HG02973 (cell line): Measurements from ENCODE around the gene STX8.

Experiments
- ATAC-seq: cut with Tn5 transposase; IDR thresholded peaks from one replicate; pipeline ENCODE4 v1.9.1; 2021; ENCODE audit warnings: moderate library complexity; ENCODE audit not compliant: unreplicated experiment

The STX8 gene

DNA sequence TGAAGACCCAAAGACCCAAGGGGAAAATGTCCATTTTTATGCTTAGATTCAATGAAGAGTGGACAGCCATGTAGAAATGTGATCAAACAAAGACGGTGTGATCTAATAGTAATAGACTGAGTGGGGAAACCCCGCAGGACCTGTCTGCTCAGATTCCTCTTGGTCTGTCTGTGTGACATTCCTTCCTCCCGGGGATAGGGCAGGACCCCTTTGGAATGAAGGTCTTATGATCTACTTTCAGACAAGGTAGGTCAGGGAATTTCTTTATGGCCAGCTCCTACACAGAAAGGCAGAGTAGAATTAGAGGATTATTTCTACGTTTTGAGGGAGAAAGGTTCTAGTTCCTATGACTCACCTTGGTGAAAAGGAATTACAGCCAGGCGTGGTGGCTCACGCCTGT lies 267.6 kb downstream of the STX8 start:
- ATAC-seq, result no peak

DNA sequence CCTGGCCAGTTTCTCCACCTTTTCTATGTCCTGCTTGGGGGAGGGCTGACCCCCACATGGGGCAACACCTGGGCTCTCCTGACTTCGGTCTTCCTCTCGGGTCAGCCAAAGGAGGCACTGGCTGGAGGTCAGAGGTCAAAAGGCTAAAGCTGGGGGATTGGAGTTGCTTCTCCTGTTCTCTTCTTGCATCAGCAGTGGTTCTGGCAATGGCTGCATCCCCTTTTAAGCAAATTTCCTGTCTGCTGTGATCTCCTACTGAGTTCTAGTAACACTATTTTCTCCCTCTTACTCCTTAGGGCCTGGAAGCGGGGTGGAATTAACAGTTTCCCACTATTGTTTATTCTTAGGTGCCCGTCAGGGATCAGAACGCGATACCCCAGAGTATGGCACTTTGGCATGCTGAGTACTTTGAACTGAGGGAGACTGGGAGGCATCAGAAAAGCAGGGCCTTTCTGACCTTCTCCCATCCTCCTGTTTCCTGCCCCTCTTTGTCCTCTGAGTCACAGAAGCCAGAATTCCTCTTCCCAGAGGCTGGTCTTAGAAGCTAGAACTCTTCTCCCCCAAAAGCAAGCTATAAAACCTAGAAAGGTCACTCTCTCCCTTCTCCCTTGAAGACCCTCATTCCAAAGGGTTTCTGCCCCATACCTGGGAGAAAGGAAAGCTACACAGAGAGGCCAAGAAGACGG lies 268.2 kb downstream of the STX8 start:
- ATAC-seq, result no peak

DNA sequence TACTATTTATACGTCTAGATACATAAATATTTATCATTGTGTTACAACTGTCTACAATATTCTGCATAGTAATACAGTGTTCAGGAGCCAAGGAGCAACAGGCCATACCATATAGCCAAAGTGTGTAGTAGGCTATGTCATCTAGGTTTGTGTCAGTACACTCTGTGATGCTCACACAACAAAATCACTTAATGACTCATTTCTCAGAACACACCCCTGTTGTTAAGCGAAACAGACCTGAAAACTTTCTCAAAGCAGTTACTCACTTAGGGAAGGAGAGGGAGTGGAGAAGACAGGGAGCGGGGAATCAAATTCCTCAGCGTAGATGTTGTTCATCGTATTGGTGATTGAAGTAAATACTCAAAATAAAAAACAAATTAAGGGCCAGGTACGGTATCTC lies 269.5 kb downstream of the STX8 start:
- no peak for ATAC-seq

DNA sequence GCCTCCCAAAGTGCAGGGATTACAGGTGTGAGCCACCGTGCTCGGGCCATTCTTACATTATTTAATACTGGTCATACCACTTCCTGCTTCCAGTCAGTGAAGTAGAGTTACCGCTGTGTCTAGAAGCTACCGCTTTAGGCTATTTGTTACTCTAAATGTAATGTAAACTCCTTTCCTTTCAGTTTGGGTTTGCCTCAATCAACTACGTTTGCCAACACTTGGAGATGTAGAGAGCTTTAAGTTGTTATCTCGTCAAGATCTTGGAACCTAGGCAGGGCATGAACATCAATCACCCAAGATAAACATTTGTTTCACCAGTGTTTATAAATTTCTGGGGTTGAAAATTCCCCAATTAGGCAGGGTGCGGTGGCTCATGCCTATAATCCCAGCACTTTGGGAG lies 275.9 kb downstream of the STX8 start:
- ATAC-seq, result no peak

DNA sequence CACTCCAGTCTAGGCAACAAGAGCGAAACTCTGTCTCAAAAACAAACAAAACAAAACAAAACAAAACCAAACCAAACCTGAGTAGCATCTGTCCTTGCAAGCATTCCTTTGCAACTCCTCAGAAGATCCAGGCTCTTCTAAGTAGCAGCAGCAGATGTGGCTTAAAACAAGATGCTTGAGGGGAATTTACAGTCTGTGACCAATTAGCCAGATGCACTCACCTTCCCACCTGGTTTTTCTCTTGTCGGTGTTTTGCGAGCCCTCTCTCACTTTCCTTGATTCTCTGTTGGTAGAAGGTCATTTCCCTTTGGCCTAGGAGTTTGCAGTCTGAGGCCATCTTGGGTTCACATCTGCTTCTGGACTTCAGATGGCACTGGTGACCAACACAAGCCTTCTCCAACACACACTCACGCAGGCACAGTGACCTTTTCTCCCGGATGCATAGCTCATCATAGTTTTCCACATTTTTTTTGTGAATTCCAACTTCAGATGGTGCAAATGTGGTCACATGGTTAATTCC lies 276.8 kb downstream of the STX8 start:
- ATAC-seq, result no peak

DNA sequence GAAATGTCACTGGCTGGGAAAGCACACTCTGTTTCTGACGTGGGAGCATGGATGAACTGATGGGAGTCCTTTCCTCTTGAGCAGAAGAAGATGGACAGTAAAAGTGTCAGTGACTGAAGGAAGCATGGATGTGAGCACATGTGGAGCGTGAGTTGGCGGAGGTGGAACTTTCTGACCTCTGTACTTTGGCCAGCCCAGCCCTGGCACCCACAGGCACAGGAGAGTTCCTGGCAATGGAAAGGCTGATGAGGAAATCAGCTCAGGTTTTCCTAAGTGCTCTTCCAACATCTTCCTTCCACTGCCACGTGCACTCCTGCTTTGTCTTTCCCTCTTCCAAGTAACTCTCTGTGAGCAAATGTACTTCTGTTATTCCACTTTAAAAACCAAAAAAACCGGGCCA lies 277.5 kb downstream of the STX8 start:
- no peak for ATAC-seq

DNA sequence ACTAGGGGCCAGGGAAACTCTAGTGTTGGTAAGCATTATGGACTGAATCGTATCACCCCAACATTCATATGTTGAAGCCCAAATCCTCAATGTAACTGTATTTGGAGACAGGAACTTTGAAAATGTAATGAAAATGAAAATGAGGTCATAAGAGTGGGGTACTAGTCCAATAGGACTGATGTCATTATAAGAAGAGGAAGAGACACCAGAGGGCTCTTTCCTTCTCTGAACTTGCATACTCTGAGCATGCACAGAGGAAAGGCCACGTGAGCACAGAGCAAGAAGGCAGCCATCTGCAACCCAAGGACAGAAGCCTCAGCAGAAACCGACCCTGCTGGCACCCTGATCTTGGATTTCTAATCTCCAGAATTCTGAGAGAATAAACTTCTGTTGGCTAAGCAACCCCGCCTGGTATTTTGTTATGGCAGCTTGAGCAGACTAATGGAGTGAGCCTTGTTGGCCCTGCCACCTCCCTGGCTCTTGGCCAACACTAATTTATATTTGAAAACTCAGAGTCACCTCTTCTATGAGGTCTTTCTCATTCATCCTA lies 280.9 kb downstream of the STX8 start:
- no peak for ATAC-seq

DNA sequence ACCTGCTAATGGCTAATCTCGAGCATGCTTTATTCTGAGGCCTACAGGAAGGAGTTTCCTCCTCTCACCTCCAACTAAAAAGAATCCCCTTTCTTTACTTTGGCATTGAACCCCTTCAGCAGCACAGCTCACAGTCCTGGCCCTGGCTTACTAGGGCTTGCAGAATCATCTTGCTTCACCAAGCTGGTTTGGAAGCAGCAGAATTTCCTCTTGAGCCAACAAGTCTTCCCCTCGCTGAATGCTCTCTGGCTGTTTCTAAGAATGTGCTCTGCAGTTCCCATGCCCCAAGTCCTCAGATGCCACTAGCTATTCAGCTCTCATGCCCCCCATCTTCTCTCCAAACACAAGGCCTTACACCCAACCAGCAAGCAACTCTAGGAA lies 283.1 kb downstream of the STX8 start:
- no peak for ATAC-seq

DNA sequence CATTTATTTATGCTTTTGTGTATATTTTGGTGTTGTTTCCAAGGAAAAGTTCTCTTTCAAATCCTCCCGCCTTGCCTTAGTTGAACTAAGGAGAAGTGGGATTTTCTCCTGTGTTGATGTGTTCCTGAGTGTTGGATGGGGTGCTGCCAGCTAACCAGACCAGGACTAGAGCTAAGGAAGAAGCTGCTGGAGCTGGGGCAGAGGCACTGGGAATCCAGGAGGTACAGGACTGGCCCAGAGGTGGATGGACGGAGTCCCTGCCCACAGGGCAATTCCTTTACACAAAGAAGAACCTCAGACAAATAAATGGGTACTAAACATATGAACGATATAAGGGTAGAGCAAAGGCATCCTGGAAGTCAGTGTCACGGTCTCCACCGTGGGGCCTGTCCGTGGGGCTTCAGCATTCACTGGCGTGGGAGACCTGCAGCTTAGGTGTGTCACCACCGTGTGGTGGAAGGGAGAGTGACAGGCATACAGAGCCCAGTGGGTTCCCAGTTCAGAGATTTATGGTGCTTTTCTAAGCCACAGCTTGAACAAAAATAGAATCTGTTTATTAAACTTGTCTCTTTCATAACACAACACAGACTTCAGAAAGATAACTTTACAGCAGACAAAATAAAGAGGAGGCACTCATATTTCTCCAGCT lies 283.6 kb downstream of the STX8 start:
- no peak for ATAC-seq

DNA sequence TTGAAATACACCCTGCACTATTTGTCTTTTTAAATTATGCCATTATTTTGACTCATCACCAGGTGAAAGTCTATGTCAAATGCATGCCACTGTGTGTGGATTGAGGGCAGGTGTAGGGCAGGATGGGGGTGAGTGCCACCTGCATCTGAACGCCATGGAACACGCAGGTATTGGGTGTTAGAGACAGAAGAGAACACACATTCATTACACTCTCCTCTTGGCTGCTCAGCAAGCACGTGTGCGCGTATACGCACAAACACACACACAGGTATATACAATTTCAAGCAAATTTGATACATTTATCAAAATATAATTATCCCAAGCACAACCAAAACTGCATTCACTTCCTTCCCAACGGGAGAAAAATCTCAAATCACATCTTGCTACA lies 285.4 kb downstream of the STX8 start:
- ATAC-seq, result no peak

DNA sequence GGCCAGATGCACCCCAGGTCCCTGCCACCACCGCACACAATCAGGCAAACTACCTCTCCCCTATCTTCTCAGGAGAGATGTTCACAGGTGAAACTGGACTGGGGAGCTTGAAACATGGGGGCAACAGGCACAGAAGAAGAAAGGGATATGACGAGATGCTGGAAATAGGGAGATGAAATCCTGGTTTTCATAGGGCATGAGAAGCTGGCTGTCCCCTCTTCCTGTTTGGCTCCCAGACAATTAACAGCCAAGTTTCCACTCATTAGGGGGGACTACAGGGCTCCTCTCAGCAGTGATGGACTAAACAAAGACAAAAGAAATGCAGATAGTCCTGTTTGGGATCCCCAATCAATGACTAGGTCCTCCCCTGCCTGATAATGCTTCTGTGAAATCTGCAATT lies 288.3 kb downstream of the STX8 start:
- ATAC-seq, result no peak

DNA sequence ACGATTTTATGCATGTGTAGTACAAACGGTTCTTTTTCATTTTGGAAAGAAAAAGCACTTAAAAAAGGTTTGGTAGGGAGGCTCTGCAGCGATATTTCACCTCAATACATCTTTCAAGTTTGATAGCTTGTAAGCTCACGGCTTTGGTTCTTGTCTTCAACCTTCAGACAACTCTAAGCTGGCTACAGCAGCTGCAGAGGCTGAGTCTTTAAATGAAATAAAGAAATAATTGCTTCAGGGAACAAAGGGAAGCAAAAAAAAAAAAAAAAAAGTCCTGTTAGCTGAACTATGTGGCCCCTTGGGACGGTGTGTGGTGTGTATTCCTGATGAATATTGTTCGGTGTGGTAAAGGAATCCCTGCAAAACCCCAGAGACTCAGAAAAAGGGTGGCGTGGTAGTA lies 289.2 kb downstream of the STX8 start:
- no peak for ATAC-seq

DNA sequence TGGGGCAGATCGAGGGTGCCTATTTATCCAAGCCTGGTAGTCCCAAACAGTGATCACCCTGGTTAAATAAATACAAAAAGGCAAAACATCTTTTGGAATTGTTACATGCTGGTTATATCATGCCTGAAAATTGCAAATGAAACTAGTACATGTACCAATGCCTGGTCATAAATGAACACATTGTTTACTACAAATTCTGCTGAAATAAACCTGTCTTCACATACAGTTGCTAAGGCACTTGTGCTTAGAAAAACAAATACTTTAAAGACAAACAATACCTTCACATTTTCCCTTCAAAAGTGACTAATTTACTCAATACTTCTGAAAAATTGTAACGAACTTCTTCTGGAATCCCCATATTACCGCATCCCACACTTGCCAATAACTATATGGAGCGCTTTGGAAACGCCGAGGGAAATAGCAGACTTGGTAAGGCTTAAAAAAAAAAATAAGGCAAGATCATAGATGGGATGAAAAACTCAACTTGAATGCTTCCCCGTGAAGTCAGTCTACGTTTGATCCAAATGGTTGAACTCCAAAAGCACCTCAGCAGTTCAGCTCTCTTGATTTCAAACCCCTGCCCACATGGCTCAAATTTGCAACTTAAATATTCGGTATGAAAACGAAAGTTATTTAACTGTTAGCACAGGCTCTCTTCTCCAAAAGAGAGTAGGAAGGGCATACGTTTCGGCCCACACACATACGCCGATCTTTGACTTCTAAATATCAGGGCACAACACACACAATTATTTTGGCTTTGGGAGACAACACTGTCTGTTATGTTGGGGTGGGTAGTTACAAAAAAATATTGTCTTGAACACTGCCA lies 289.8 kb downstream of the STX8 start:
- ATAC-seq, result no peak

DNA sequence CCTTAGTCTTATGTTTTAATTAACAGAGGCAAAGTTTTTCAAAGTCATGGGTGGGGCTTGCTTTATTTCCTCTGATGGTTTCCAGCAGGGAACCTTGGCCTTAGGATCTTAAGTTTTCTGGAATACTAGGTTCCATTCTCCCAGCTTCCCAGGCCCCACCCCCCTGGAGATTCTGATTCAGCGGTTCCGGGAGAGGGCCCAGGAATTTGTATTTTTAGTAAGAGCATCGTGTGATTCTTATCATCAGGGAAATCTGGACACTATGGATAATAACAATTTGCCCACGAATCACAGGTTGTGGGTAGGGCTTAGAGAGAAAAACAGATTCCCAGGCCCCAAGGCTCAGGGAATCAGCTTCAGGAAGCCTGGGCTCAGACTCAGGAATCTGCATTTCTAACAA lies 290.7 kb downstream of the STX8 start:
- no peak for ATAC-seq

DNA sequence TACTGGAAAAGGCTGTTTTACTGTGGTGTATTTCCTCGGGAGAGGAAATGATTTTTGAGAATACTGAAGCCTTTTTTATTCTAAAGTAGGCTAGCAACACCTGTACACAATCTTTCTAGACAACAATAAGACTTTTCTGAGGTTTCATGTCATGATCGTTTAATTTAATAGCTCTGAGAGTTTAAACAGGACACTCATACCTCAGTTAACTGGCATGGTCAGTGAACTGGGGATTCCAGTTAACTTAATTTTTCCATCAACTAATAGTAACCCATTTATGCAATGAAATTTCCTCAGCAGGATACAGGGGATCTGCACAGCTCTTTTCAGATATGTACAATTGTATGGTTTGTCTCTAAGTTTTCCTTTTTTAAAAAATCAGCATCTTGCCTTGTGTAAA lies 291.7 kb downstream of the STX8 start:
- no peak for ATAC-seq

DNA sequence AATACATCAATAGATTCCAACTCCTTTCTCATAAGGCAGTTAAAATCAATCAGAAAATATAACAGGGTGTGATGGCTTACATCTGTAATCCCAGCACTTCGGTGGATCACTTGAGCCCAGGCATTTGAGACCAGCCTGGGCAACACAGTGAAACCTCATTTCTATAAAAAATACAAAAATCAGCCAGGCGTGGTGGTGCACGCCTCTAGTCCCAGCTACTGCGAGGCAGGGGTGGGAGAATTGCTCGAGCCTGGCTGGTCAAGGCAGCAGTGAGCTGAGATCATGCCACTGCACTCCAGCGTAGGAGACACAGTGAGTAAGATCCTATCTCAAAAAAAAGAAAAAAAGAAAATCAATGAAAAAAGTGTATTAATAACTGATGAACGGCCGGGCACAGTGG lies 295.7 kb downstream of the STX8 start:
- no peak for ATAC-seq

DNA sequence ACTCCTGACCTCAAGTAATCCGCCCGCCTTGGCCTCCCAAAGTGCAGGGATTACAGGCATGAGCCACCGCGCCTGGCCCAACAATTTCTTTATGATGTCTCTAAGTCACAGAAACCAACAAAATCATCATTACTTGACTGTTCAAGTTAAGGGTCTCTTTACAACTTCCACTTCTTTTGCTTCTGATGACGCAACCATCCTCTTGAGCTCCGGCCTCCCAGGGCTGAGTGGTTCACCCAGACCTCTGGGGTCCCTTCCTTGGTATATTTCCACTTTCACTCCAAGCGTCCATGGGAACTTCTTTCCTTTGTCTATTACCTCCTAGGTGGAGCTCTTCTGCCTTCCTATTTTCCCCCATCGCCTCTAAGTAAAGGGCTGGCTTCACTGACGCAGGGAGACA lies 300.6 kb downstream of the STX8 start:
- ATAC-seq, result no peak

DNA sequence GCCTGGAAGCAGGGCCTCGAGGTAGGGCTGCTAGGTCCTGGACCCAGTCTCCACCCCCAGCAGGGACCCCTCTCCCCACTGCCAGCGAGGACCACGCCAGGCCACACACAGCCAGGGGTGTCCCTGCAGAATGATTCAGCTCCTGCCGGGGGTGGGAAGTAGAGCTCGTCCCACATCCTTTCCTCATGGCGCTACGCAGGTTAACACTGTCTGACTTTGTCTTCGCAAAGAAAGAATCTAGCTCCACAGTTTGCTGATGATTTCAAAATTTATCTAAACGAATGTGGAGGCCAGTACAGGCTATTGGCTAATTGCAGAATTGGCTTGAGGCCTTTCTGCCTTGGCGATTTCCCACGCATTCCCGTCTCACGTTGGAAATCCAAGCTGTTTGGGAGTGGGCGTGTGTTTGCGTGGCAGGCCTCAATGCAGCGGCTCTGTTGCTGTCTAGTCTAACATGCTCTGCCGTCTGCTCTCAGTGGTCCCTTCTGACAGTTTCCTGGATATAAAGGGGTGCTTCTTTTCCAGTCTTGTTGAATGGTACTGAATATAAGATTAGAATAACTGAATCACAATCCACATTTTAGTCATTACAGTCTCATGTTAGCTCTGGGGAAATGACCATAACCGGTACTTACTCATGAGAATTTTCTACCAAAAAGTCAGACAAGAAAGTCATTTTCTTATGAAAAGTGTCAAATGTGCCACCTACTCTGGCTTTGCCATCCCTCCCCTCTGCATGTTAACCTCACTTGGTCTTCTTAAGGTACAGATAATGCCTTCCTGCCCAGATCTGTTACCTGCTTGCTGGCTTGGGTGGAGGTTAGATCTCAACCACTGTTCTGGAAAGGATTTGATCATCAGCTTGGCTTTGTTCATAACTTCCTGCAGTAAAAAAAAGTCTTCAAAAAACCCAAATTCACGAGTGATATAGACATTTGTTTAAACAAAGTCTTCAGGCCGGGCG lies 301.9 kb downstream of the STX8 start:
- no peak for ATAC-seq

DNA sequence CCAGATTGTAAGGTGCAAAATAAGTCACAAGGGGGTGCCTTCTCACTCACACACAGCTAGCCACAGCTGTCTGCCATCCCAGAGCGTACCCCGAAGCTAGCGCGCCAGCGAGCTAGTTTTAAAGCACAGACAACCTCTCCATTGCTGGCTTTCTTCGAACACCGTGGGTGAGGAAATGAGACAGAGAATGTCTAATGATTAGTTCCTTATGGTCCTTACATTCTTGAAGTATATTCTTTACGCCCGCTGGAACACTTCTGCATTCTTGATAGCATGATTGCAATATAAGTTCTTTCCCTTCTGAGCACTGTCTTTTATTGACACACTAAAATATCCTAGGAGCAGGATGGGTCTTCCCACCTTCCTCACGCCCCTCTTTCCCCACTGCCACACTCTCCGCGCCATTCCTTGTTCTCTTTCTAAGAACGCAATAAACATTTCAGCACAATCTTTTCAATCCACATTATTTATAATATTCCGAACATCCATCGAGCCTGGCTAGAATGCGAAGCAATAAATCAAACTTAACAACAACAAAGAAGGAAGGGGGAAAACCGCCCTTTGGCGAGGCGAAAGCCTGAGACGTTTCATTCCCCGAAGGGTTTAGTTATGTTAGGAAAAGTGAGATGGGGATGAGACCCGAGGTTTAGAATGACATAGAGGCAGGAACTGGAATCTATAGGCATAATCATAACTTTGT lies 303.0 kb downstream of the STX8 start:
- ATAC-seq, result no peak

DNA sequence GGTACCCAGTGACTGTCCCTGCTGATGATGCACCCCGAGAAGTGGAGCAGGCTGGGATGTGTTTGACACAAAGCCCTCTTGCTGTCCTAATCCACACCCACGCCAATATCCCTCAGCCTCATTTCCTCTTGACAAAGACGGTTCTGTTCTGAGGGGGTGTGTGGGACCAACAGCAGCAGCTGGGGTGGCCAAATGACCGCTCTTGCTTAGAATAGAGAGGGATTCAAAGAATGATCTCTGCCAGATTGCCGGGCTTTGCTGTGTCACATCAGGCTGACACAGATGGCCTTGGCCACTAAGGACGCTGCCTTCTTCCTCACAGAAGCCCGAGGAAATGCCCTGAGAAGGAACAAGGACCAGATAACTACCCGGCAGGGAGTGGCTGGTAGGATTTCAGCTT lies 303.6 kb downstream of the STX8 start:
- ATAC-seq, result no peak
